ENCODE measurements around the gene VEZT.

DNA sequence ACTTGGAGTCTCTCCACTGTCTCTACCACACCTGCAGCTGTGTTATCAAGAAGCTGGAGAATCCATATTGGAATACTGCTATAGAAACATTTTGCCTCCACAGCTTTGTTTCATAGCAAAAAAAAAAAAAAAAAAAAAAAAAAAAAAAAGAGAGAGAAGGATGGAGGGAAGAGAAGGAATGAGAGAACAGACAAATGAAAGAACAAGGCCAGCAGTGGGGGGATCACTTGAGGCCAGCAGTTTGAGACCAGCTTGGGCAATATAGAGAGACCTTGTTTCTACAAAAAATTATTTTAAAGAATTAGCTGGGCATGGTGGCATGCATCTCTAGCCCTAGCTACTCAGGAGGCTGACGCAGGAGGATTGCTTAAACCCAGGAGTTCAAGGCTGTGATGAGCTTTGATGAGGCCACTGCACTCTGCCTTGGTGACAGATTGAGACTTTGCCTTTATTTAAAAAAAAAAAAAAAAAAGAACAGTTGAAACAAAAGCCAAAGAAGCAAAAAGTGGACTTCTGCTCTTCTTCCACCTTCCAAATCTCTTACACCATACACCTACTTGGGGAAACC, 8.1 kb downstream of the VEZT start:
- TF ChIP-seq CTCF (conservative IDR thresholded peaks at IDR 0.05; ENCODE audit: low read length) (no peak), EZH2phosphoT487 (IDR thresholded peaks at IDR 0.05; ENCODE audit: borderline replicate concordance, low read depth, low read length) (no peak)

Data from OCI-LY7 (cell line).